HG03442 (cell line): ENCODE measurements around the gene YTHDF1.
"Not testable (repeated sequence)": the region's sequence is repeated elsewhere in the genome, so short reads cannot be mapped to it uniquely, and the experiment has no call there.

Experiments
- ATAC-seq: cut with Tn5 transposase; IDR thresholded peaks from one replicate; pipeline ENCODE4 v1.9.1; 2021; ENCODE audit warnings: mild to moderate bottlenecking, moderate library complexity; ENCODE audit not compliant: unreplicated experiment

YTHDF1 gene

GRCh38 chr20:63216041-63216848 lies at the start of gene YTHDF1:
Gene YTHDF1, minus strand, starts transcription at chr20:63216131. Its CDS starts 239 bp downstream, at chr20:63215892.
- ATAC-seq: peak; percentile 80

DNA sequence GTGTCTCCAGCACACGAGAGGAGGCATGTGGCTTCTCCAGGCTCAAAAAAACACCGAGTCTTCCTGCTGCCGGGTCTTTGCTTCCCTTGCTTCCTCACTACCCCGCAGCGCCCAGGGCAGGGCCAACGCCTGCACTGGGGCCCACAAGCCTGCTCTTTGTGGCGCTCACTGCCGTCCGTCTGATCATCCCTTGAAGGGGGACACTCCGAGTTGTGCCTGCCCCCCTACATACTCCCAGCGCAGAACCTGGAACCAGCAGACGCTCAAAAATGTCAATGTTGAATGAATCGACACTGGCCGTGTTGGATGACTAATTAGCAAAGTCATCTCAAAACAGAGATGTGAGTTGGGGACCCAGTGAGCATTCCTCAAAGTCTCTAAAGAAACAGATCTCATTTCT lies 48.6 kb upstream of the YTHDF1 start:
- no peak for ATAC-seq

DNA sequence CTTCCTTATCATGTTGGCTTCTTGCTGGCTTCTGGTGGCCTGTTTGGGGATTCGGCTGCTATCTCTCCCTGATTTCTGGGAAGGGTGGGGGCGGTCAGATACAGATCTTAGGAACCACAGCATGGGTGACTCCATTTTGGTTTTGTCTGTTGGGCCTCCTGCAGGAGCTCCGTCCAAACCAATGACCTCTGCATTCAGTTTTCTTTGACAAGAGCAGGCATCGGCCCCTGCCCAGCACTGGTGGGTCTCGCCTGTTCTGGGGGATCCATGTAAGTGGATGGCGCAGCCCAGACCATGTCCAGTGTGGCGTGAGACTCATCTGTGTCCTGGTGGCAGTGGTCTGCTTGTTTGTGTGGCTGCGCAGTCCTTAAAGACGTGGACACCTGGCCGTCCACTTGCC lies 48.1 kb upstream of the YTHDF1 start:
- ATAC-seq: no peak

DNA sequence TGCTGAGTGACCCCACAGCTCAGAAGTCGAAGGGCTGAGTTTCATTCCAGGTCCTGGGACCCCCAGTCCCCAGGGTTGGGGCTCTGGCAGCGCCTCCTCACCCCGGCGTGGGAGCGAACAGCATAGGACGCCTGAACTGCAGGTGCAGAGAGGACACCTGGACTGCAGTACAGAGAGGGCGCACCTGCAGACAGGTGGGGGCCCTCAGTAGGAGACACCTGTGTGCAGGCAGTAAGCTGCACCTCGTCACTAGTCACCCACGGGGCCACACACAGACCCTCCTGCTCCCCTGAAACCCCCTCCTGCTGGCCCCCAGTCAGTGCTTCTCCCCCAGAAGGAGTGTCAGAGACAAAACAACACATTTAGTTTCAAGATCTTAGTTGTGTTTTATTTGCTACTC lies 46.9 kb upstream of the YTHDF1 start:
- no peak for ATAC-seq

DNA sequence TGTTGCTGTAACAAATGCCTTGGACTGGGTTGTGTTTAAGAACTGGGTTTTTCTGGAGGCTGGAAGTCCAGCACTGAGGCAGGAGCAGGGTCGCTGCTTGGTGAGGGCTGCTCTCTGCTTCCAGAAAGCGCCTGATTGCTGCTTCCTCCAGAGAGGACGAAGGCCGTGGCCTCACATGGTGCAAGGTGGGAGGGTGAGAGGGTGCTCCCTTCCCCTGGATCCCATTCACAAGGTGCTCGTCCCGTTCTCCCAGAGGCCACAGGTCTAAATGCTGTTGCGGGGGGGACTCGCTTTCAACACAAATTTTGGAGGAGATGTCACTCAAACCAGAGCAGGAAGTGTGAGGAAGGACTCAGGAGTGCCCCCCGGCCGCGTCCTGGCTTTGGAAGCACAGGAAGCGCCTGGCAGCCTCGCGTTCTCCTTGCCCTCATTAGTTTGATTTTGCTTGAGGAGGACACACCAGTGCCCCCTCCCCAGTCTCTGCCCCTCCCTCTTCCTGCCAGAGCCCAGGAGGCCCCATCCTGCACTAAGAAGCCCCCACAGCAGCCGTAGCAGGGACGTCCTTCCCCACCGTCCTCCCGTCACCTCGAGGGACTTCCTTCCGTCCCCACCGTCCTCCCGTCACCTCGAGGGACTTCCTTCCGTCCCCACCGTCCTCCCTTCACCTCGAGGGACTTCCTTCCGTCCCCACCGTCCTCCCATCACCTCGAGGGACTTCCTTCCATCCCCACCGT lies 46.0 kb upstream of the YTHDF1 start:
- no peak for ATAC-seq

- no peak for ATAC-seq
Measured at GRCh38 chr20:63261060-63261794, 45.3 kb upstream of the YTHDF1 start.

DNA sequence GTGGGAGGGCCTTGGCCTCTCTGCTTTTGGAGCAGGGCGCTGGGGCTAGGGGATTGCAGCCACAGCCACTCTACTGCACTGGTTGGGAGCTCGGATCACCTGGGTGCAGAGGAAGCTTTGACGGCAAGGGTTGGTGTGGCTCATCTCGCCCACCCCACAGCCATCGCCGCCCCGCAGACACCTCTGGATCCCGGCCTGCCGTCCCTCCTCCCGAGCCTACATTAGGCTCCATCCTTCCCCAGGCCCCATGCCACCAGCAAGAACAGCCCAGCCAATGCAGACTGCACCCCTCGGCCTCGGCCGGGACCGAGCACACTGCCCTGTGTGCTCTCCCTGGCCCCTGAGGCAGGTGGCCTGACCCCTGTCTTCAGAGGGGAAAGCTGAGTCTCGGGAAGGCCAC lies 44.6 kb upstream of the YTHDF1 start:
- ATAC-seq: no peak

DNA sequence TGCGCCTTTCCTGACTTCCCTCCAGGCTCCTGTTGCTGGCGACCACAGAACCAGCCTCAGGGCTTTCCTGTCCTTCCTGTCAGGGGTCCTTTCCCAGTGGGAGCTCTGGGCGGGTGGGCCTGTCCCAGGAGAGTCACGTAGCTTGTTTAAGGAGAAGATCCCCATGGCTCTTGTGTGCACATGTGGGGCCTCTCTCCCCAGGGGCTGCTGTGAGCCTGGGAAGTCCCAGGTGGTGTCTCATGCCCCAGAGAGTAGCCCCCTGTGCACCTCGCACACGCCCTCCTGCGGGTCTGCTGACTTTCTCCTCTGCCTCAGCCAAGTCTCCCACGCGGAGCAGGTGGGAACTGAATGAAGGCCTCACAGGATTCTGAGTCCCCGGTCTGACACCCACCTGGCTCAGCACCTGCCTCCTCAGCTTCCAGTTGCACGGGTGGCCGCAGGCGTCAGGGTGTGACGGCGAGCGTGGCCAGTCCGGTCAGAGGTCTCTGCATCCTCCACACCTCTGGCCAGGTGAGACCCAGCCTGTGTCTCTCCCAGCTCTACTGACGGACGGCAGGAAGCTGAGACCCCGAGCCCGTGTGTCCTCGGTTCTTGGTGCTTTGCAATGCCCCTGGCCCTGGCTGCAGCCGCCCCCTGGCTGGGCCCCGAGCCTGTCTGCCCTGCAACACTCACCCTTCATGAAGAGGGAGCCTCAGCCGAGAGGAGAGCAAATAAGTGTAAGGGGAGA lies 44.0 kb upstream of the YTHDF1 start:
- ATAC-seq: no peak

DNA sequence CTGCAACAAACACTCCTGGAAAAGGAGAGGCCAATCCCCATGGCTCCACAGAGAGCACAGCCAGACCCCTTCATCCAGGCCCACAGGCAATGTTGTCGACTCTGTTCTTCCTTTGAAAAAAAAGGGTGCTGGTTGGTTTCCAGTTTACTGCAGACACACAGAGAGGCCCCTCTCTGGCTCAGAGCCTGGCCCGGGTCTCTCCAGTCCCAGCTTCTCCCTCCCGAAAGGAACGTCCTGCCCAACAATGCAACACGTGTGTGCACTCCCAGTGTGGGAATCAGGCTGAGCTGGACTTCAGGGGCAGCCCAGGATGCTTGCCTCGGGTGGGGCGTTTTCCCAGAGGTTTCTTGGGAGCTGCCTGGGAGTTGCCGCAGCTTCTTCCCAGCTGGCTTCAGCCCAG lies 42.9 kb upstream of the YTHDF1 start:
- ATAC-seq: no peak

DNA sequence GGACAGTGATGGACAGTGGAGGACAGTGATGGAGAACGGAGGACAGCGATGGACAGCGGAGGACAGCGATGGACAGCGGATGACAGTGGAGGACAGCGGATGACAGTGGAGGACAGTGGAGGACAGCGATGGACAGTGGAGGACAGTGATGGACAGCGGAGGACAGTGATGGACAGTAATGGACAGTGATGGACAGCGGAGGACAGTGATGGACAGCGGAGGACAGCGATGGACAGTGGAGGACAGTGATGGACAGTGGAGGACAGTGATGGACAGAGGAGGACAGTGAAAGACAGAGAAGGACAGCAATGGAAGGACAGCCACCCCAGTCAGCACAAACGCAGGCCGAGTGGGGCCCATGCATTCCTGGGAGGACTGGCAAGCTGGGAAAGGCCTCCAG lies 41.7 kb upstream of the YTHDF1 start:
- no peak for ATAC-seq

GRCh38 chr20:63256954-63257353 lies 41.0 kb upstream of the YTHDF1 start:
- no peak for ATAC-seq

- ATAC-seq: no peak
Measured at GRCh38 chr20:63255931-63256704, 40.2 kb upstream of the YTHDF1 start.

DNA sequence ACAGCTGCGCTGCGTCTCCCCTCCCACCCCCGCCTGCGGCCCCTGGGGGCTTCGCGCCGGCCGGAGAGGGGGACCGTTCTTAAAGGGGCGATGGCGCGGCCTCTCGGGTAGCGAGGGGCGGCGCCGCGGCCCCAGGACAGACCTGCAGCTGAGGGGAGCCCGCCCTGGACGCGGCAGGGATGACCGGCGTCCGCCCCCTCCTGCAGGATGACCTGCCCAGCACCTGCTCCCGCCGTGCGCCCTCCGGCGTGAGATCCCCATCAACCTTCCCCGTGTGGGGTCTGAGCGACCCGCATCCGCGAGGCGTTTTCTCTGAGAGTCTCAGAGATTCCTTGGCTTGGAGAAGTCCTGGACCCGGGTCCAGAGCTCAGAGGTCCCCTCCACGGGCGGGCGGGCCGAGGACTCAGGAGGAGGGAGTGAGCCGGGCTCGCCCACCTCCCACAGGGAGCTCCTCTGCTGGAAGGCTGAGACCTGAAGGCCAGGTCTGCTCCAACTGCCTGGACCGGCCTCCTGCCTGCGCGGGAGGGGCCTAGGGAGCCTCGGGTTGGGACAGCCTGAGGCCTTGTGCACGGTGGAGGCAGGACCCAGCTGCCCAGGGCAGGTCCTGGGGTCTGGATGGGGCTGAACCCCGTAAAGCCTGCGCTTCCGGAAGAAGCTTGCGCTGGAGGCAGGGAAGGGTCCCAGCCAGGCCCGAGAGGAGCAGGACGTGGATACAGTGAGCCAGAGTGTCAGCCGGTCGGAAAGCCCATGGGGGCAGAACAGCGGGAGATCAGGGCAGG lies 38.9 kb upstream of the YTHDF1 start:
- ATAC-seq: no peak

GRCh38 chr20:63254232-63254605 lies 38.3 kb upstream of the YTHDF1 start, which contains the start of gene NKAIN4:
Gene NKAIN4, minus strand, starts transcription at chr20:63254463. Its CDS starts 13 bp downstream, at chr20:63254450.
- ATAC-seq: no peak

GRCh38 chr20:63253438-63254231 lies 37.7 kb upstream of the YTHDF1 start:
- ATAC-seq: no peak

DNA sequence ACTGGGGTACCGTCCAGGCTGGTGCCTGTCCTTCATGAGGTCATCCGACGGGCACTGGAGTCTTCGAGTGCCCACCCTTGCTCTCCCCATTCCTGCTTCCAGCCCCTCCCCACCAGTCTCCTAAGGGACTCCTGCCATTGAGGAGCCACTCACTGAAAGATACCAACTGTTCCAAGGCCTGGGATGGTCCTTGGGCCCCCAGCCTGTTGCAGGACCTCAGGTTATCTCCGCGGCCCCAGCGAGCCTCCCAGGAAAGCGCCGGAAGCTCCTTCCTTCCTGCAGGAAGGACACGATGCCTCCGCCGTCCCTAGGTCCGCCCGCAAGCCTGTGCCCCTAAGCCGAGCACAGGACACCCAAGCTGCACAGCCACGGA lies 37.1 kb upstream of the YTHDF1 start:
- ATAC-seq: no peak

DNA sequence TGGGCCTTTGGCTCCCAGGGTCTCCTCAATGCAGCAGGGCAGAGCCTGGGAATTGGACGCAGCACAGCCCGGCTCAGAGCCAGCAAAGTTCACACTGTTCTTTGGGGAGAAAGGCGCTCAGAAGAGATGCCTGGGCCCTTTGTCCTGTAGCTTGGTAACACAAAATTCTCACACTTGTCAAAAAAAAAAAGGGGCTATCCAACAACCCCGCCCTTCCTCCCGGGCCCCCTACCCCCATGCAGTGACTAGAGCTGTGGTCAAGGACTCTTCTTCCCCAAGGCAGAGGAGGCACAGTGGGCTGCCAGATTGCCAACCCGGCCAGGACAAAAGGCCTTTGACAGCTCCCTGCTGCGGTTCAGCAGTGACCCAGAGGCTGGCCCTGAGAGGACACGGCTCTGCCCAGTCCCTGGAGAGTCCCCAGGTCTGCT lies 36.4 kb upstream of the YTHDF1 start:
- no peak for ATAC-seq

DNA sequence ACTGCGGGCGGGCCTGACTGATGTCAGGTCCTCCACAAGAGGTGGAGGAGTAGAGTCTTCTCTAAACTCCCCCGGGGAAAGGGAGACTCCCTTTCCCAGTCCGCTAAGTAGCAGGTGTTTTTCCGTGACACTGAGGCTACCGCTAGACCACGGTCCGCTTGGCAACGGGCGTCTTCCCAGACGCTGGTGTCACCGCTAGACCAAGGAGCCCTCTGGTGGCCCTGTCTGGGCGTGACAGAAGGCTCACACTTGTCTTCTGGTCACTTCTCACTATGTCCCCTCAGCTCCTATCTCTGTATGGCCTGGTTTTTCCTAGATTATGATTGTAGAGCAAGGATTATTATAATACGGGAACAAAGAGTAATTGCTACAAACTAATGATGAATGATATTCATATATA lies 35.4 kb upstream of the YTHDF1 start:
- not testable (repeated sequence) for ATAC-seq

DNA sequence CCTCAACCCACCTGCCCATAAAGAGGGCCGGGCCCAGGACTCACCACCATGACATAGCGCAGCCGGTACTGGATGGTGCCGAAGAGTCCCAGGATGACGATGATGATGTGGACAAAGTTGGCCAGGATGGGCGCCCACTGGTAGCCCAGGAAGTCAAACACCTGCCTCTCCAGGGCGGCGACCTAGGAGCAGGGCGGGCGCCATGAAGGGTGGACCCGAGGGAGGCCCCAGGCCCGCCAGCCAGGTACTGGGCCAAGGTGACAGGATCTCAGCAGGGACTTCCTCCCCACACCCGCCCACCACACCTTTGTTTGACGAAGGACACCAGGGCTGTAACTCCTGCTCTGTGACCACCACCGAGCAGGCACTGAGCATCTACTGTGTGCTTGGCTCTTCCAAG lies 34.0 kb upstream of the YTHDF1 start:
- ATAC-seq: no peak
